ENCODE results near the gene TF. TPM values are rescaled to one million over a fixed set of nuclear protein-coding genes. Genes with fewer than 3 reads are reported as not detected.

The TF gene
- total RNA-seq, 1 donor from 2014 or later: under 0.01 TPM

- Histone ChIP-seq H3K27me3 (ENCODE audit: control insufficient read depth, insufficient read depth, low read length) (no peaks in the 10 kb centered on the region), H3K36me3 (ENCODE audit: control insufficient read depth, insufficient read depth, low read length) (no peaks in the 10 kb centered on the region), H3K4me3 (ENCODE audit: low read depth, low read length) (no peak overlapping the region)
- TF ChIP-seq CTCF (IDR thresholded peaks at IDR 0.05; ENCODE audit: insufficient read depth, low read length, poor library complexity, severe bottlenecking): no peak
- no peak for DNase-seq (ENCODE audit: low read depth)
These were observed 46.1 kb downstream of the TF start for GRCh38 chr3:133792171-133792763.

GRCh38 chr3:133797396-133798105 lies 51.4 kb downstream of the TF start:
- Histone ChIP-seq H3K36me3 (ENCODE audit: control insufficient read depth, insufficient read depth, low read length) (no peaks in the 10 kb centered on the region), H3K4me3 (ENCODE audit: low read depth, low read length) (no peak overlapping the region), H3K27me3 (ENCODE audit: control insufficient read depth, insufficient read depth, low read length) (no peaks in the 10 kb centered on the region)
- no peak for TF ChIP-seq CTCF (IDR thresholded peaks at IDR 0.05; ENCODE audit: insufficient read depth, low read length, poor library complexity, severe bottlenecking)
- DNase-seq (ENCODE audit: low read depth): no peak

- Histone ChIP-seq H3K4me3 (ENCODE audit: low read depth, low read length) (no peak overlapping the region), H3K36me3 (ENCODE audit: control insufficient read depth, insufficient read depth, low read length) (no peaks in the 10 kb centered on the region), H3K27me3 (ENCODE audit: control insufficient read depth, insufficient read depth, low read length) (no peaks in the 10 kb centered on the region)
- DNase-seq (ENCODE audit: low read depth): no peak
- TF ChIP-seq CTCF (IDR thresholded peaks at IDR 0.05; ENCODE audit: insufficient read depth, low read length, poor library complexity, severe bottlenecking): no peak
These were observed 53.8 kb downstream of the TF start for GRCh38 chr3:133799794-133800585.

GRCh38 chr3:133803469-133803868 lies 57.3 kb downstream of the TF start:
- Histone ChIP-seq H3K4me3 (ENCODE audit: low read depth, low read length) (no peak overlapping the region), H3K36me3 (ENCODE audit: control insufficient read depth, insufficient read depth, low read length) (no peaks in the 10 kb centered on the region), H3K27me3 (ENCODE audit: control insufficient read depth, insufficient read depth, low read length) (no peaks in the 10 kb centered on the region)
- TF ChIP-seq CTCF (IDR thresholded peaks at IDR 0.05; ENCODE audit: insufficient read depth, low read length, poor library complexity, severe bottlenecking): no peak
- no peak for DNase-seq (ENCODE audit: low read depth)

- no peak for DNase-seq (ENCODE audit: low read depth)
- H3K4me3 ChIP-seq (ENCODE audit: low read depth, low read length): no peak overlapping the region
- no peaks in the 10 kb centered on the region for H3K27me3 ChIP-seq (ENCODE audit: control insufficient read depth, insufficient read depth, low read length)
- H3K36me3 ChIP-seq (ENCODE audit: control insufficient read depth, insufficient read depth, low read length): no peaks in the 10 kb centered on the region
- no peak for TF ChIP-seq CTCF (IDR thresholded peaks at IDR 0.05; ENCODE audit: insufficient read depth, low read length, poor library complexity, severe bottlenecking)
These were observed 58.7 kb downstream of the TF start for GRCh38 chr3:133804896-133805295.
